Smooth muscle cell (in vitro differentiated cells): ENCODE results near the gene KCNJ16. TPM values are rescaled to one million over a fixed set of nuclear protein-coding genes. Genes with fewer than 3 reads are reported as not detected.
A peak's percentile ranks its signal among the peaks of the same experiment; 100 is the strongest.

ENCODE experiments used
- DNase-seq: peaks from one replicate; lab custom pipeline; 2025; ENCODE audit not compliant: unreplicated experiment; lab: John Stamatoyannopoulos, UW
- H2AFZ ChIP-seq: fragments of 200-600 bp; sonication (generic); 2 replicates; pipeline ENCODE4 v1.6.0; 2016; ENCODE audit warnings: antibody characterized with exemption, low read depth, mild to moderate bottlenecking
- H3F3A ChIP-seq: fragments of 200-600 bp; sonication (generic); 2 replicates; pipeline ENCODE4 v1.6.0; 2017; ENCODE audit warnings: antibody characterized with exemption, low read depth
- H3K27ac ChIP-seq: fragments of 200-600 bp; sonication (generic); 2 replicates; pipeline ENCODE4 v1.5.1; 2016; ENCODE audit warnings: low read depth, mild to moderate bottlenecking
- H3K27me3 ChIP-seq: fragments of 200-600 bp; sonication (generic); 2 replicates; pipeline ENCODE4 v1.6.1; 2016; ENCODE audit warnings: low read depth, mild to moderate bottlenecking
- H3K36me3 ChIP-seq: fragments of 200-600 bp; sonication (generic); 2 replicates; pipeline ENCODE4 v1.5.1; 2016; ENCODE audit warnings: low read depth
- H3K4me1 ChIP-seq: fragments of 200-600 bp; sonication (generic); 2 replicates; pipeline ENCODE4 v1.5.1; 2016; ENCODE audit warnings: low read depth
- H3K4me2 ChIP-seq: fragments of 200-600 bp; sonication (generic); 2 replicates; pipeline ENCODE4 v1.6.0; 2016; ENCODE audit warnings: mild to moderate bottlenecking
- H3K4me3 ChIP-seq: fragments of 200-600 bp; sonication (generic); 2 replicates; pipeline ENCODE4 v1.5.1; 2016; ENCODE audit warnings: mild to moderate bottlenecking
- H3K79me2 ChIP-seq: fragments of 200-600 bp; sonication (generic); 2 replicates; pipeline ENCODE4 v1.6.0; 2016; ENCODE audit warnings: low read depth, mild to moderate bottlenecking
- H3K9ac ChIP-seq: fragments of 200-600 bp; sonication (generic); 2 replicates; pipeline ENCODE4 v1.6.0; 2016; ENCODE audit warnings: low read depth
- H3K9me3 ChIP-seq: fragments of 200-600 bp; sonication (generic); replicated peaks from 2 replicates; pipeline ENCODE4 v1.5.1; 2016; ENCODE audit warnings: low read depth
- H4K20me1 ChIP-seq: fragments of 200-600 bp; sonication (generic); 2 replicates; pipeline ENCODE4 v1.6.0; 2016; ENCODE audit warnings: low read depth
- CTCF ChIP-seq: fragments of 200-600 bp; sonication (generic); IDR thresholded peaks from 2 replicates; pipeline ENCODE4 v1.5.1; 2017; ENCODE audit warnings: borderline replicate concordance, mild to moderate bottlenecking, antibody characterized with exemption; ENCODE audit not compliant: insufficient read depth, poor library complexity, severe bottlenecking
- WGBS: methylation state at CpG from one replicate; pipeline ENCODE4 v1.1.7; 2016; ENCODE audit warnings: low lambda C conversion rate; 5-methylcytosine and 5-hydroxymethylcytosine counted together
- polyA plus RNA-seq: library from polyadenylated mRNA; unstranded; fragments of >200 nt; fragmentation: Nextera tagmentation; extraction: Ambion mirVana; gene quantifications from 2 replicates; pipeline ENCODE4 v1.2.1, GENCODE V29; 2016
- total RNA-seq: library from RNA; depleted of rRNA; stranded (reverse); fragments of >200 nt; gene quantifications from 2 replicates; pipeline ENCODE4 v1.2.3, GENCODE V29; 2014

KCNJ16 gene
- total and polyA plus RNA-seq, 2 experiments from 2014 or later: 0.09 TPM; not detected in 1

GRCh38 chr17:70168044-70168976 is 93.3 kb downstream of the KCNJ16 start:
- DNase-seq: no peak
- Histone ChIP-seq H3K4me1 (no peaks in the 10 kb centered on the region), H3K27ac (no peak overlapping the region), H3K79me2 (no peaks in the 10 kb centered on the region), H3K27me3 (peaks cover 56% of the 10 kb centered on the region), H3F3A (no peaks in the 10 kb centered on the region), H3K36me3 (no peaks in the 10 kb centered on the region), H3K9me3 (no peaks in the 10 kb centered on the region), H2AFZ (peak overlapping the region; percentile 96), H3K4me3 (peak overlapping the region; percentile 68), H3K9ac (peak overlapping the region; percentile 8), H3K4me2 (peak overlapping the region; percentile 98), H4K20me1 (no peaks in the 10 kb centered on the region)
- peak; percentile 51 for TF ChIP-seq CTCF
- WGBS: 1% methylated on average over 45 of the region's 45 CpGs

- Histone ChIP-seq H2AFZ (peak within 1 kb of the TSS; percentile 96), H3F3A (no peaks in the 10 kb centered on the region), H3K9ac (peak within 1 kb of the TSS; percentile 8), H4K20me1 (no peaks in the 10 kb centered on the region), H3K4me2 (peak within 1 kb of the TSS; percentile 98), H3K9me3 (no peaks in the 10 kb centered on the region), H3K36me3 (no peaks in the 10 kb centered on the region), H3K4me3 (peak within 1 kb of the TSS; percentile 68), H3K79me2 (no peaks in the 10 kb centered on the region), H3K27me3 (peaks cover 64% of the 10 kb centered on the region), H3K4me1 (no peaks in the 10 kb centered on the region), H3K27ac (no peak within 1 kb of the TSS)
- peak; percentile 23 for DNase-seq
- no peak for TF ChIP-seq CTCF
- WGBS: under 1% methylated on average over 57 of the region's 67 CpGs
Measured at GRCh38 chr17:70168977-70169708, 94.1 kb downstream of the KCNJ16 start, which contains the start of gene KCNJ2. TSS of gene KCNJ2 (plus strand) at chr17:70169532. CDS start at chr17:70175040, 5,508 bp downstream.

DNA sequence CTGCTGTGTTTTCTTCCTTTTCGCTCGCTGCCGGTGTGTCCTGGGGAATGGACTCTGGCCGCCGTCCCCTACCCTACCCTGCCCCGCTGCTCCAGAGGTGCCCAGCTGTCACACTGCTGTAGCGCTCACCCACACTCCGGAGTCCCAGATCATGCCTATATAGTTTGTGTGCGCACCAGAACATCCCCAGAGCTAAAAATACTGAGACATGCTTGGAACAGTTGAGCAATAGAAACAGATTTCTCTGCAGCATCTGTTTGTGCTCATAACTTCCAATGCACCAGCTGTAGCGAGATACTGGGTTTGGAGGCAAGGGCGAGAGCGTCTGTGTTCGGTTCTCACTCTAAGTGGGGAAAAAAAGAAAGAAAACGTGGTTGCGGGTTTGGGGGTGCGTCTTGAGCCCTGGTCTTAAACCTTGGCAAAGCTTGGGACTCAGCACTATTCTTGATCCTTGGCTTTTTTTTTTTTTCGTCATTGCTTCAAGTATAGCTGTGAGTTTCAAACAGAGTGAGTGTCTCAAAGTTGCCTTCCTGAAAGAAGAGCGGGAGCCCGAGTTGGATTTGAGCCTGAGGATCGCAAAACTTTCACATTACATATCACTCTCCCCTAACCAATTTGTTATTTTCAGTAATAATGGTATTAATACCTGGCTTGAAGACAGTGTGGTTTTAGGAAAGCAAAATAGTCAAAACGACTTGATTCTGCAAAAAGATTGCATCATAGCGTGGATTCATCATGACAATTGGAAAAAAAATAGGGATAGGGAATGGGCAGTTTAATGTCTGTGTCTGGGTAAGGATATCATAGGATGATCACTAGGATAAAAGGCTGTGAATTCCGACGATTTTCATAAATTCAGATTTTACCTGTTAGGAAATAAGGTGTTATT is 94.9 kb downstream of the KCNJ16 start:
- peaks cover 66% of the 10 kb centered on the region for H3K27me3 ChIP-seq
- peak overlapping the region; percentile 68 for H3K4me3 ChIP-seq
- no peaks in the 10 kb centered on the region for H3K36me3 ChIP-seq
- no peaks in the 10 kb centered on the region for H3K4me1 ChIP-seq
- no peak for DNase-seq
- H3K4me2 ChIP-seq: peak overlapping the region; percentile 98
- H2AFZ ChIP-seq: peak overlapping the region; percentile 96
- H3K9me3 ChIP-seq: no peaks in the 10 kb centered on the region
- H3K9ac ChIP-seq: no peak overlapping the region
- no peak for TF ChIP-seq CTCF
- H3F3A ChIP-seq: no peaks in the 10 kb centered on the region
- no peak overlapping the region for H3K27ac ChIP-seq
- H3K79me2 ChIP-seq: no peaks in the 10 kb centered on the region
- 15% methylated on average over 24 of the region's 24 CpGs for WGBS
- no peaks in the 10 kb centered on the region for H4K20me1 ChIP-seq
